ENCODE data around the gene CREB5. TPM values are rescaled to one million over a fixed set of nuclear protein-coding genes. Genes with fewer than 3 reads are reported as not detected.

Gene CREB5
- total and polyA plus RNA-seq, 2 of the 13 experiments (the other 11 are each of a cell fraction or from before 2014, with no cell fraction given), result 0.38 to 0.71 TPM

DNA sequence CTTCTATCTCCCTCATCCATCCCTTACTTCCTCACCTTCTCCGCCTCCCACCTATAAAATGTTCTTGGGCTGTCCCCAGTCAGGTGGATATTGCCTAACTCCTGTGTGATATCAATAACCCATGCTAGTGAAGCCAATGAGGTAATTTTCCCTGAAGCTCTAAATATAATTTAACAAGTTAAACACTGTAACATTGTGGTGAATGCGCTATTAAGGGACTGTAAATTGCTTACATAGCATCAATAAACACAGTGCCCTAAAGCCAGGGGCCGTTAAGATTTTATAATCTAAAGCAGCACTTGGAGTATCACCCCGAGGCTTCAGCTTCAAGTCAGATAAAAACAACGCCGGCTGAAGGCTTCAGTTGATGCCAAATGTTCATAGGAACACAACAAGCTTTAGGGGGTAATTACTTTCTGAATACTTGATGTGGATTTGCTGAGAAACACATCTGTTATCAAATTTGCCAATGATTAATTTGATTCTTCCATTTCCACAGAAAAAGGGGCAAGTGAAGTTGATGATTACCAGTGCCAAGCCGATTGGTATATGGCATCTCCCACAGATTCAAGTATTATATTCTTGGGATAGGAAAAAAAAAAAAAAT, 138.4 kb downstream of the CREB5 start (continued):
- TF ChIP-seq, protein P1, sequence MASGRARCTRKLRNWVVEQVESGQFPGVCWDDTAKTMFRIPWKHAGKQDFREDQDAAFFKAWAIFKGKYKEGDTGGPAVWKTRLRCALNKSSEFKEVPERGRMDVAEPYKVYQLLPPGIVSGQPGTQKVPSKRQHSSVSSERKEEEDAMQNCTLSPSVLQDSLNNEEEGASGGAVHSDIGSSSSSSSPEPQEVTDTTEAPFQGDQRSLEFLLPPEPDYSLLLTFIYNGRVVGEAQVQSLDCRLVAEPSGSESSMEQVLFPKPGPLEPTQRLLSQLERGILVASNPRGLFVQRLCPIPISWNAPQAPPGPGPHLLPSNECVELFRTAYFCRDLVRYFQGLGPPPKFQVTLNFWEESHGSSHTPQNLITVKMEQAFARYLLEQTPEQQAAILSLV (CRISPR knock-in tag; IDR thresholded peaks at IDR 0.05; ENCODE audit: borderline replicate concordance), result no peak
- TF ChIP-seq, protein P2, sequence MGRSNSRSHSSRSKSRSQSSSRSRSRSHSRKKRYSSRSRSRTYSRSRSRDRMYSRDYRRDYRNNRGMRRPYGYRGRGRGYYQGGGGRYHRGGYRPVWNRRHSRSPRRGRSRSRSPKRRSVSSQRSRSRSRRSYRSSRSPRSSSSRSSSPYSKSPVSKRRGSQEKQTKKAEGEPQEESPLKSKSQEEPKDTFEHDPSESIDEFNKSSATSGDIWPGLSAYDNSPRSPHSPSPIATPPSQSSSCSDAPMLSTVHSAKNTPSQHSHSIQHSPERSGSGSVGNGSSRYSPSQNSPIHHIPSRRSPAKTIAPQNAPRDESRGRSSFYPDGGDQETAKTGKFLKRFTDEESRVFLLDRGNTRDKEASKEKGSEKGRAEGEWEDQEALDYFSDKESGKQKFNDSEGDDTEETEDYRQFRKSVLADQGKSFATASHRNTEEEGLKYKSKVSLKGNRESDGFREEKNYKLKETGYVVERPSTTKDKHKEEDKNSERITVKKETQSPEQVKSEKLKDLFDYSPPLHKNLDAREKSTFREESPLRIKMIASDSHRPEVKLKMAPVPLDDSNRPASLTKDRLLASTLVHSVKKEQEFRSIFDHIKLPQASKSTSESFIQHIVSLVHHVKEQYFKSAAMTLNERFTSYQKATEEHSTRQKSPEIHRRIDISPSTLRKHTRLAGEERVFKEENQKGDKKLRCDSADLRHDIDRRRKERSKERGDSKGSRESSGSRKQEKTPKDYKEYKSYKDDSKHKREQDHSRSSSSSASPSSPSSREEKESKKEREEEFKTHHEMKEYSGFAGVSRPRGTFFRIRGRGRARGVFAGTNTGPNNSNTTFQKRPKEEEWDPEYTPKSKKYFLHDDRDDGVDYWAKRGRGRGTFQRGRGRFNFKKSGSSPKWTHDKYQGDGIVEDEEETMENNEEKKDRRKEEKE (IDR thresholded peaks at IDR 0.05), result no peak
- TF ChIP-seq ZNF574 (CRISPR knock-in tag; IDR thresholded peaks at IDR 0.05) (no peak), PAF1 (CRISPR knock-in tag; IDR thresholded peaks at IDR 0.05) (no peak), ZBTB42 (CRISPR knock-in tag; IDR thresholded peaks at IDR 0.05) (no peak)
- TF ChIP-seq, protein P3, sequence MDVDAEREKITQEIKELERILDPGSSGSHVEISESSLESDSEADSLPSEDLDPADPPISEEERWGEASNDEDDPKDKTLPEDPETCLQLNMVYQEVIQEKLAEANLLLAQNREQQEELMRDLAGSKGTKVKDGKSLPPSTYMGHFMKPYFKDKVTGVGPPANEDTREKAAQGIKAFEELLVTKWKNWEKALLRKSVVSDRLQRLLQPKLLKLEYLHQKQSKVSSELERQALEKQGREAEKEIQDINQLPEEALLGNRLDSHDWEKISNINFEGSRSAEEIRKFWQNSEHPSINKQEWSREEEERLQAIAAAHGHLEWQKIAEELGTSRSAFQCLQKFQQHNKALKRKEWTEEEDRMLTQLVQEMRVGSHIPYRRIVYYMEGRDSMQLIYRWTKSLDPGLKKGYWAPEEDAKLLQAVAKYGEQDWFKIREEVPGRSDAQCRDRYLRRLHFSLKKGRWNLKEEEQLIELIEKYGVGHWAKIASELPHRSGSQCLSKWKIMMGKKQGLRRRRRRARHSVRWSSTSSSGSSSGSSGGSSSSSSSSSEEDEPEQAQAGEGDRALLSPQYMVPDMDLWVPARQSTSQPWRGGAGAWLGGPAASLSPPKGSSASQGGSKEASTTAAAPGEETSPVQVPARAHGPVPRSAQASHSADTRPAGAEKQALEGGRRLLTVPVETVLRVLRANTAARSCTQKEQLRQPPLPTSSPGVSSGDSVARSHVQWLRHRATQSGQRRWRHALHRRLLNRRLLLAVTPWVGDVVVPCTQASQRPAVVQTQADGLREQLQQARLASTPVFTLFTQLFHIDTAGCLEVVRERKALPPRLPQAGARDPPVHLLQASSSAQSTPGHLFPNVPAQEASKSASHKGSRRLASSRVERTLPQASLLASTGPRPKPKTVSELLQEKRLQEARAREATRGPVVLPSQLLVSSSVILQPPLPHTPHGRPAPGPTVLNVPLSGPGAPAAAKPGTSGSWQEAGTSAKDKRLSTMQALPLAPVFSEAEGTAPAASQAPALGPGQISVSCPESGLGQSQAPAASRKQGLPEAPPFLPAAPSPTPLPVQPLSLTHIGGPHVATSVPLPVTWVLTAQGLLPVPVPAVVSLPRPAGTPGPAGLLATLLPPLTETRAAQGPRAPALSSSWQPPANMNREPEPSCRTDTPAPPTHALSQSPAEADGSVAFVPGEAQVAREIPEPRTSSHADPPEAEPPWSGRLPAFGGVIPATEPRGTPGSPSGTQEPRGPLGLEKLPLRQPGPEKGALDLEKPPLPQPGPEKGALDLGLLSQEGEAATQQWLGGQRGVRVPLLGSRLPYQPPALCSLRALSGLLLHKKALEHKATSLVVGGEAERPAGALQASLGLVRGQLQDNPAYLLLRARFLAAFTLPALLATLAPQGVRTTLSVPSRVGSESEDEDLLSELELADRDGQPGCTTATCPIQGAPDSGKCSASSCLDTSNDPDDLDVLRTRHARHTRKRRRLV (CRISPR knock-in tag; IDR thresholded peaks at IDR 0.05), result no peak
